Liver (tissue), 9 donors: ENCODE results near the gene SMAD6. TPM values are rescaled to one million over a fixed set of nuclear protein-coding genes. Genes with fewer than 3 reads are reported as not detected.

Experiments used
- DNase-seq: peaks from one replicate; pipeline ENCODE4 v3.0.0-alpha.2; 2017; ENCODE audit warnings: low spot score
- H3K27ac ChIP-seq, 2 donors: one replicate each; pipeline ENCODE4 v1.7.0; 2013; ENCODE audit warnings: inconsistent platforms in 2 of 2, low read length in 2 of 2, control low read depth in 1 of 2, low read depth in 1 of 2, mild to moderate bottlenecking in 1 of 2
- H3K27me3 ChIP-seq, 4 donors: one replicate each; pipeline versions ENCODE4 v1.6.1 to v1.7.0; 2013; ENCODE audit warnings: low read length in 3 of 4, inconsistent platforms in 1 of 4, mild to moderate bottlenecking in 1 of 4, moderate library complexity in 1 of 4; ENCODE audit not compliant: control insufficient read depth in 4 of 4, insufficient read depth in 4 of 4
- H3K36me3 ChIP-seq, 4 donors: one replicate each; pipeline versions ENCODE4 v1.6.1 to v1.7.0; 2013; ENCODE audit warnings: low read length in 3 of 4, mild to moderate bottlenecking in 3 of 4, low read depth in 1 of 4, moderate library complexity in 1 of 4; ENCODE audit not compliant: control insufficient read depth in 4 of 4, insufficient read depth in 3 of 4
- H3K4me1 ChIP-seq, 4 donors: one replicate each; pipeline versions ENCODE4 v1.6.1 to v1.7.0; 2013; ENCODE audit warnings: low read length in 3 of 4, mild to moderate bottlenecking in 3 of 4, moderate library complexity in 1 of 4; ENCODE audit not compliant: control insufficient read depth in 4 of 4, insufficient read depth in 4 of 4
- H3K4me3 ChIP-seq, 3 donors: one replicate each; pipeline versions ENCODE4 v1.6.1 to v1.7.0; 2013; ENCODE audit warnings: low read length in 3 of 3, control low read depth in 1 of 3, low read depth in 1 of 3, mild to moderate bottlenecking in 1 of 3
- H3K9ac ChIP-seq, 2 donors: one replicate each; pipeline ENCODE4 v1.7.0; 2013; ENCODE audit warnings: low read length in 2 of 2, mild to moderate bottlenecking in 2 of 2, moderate library complexity in 2 of 2, control low read depth in 1 of 2, low read depth in 1 of 2
- H3K9me3 ChIP-seq, 4 donors: one replicate each; pipeline versions ENCODE4 v1.6.1 to v1.7.0; 2013; ENCODE audit warnings: low read length in 3 of 4; ENCODE audit not compliant: control insufficient read depth in 4 of 4
- EGR1 ChIP-seq, 2 donors: IDR thresholded peaks; 2 replicates each; pipeline ENCODE4 v1.6.1; 2016 to 2018; ENCODE audit warnings: antibody characterized with exemption in 2 of 2, low read depth in 2 of 2
- FOXA1 ChIP-seq: IDR thresholded peaks from 2 replicates; pipeline ENCODE4 v1.6.1; 2016; ENCODE audit warnings: antibody characterized with exemption
- FOXA2 ChIP-seq: IDR thresholded peaks from 2 replicates; pipeline ENCODE4 v1.6.1; 2016; ENCODE audit warnings: antibody characterized with exemption
- GABPA ChIP-seq, 2 donors: IDR thresholded peaks in 1 of 2; conservative IDR thresholded peaks in 1 of 2; 2 replicates each; pipeline ENCODE4 v1.6.1; 2016; ENCODE audit warnings: antibody characterized with exemption in 2 of 2, mild to moderate bottlenecking in 1 of 2, moderate library complexity in 1 of 2
- HNF4G ChIP-seq: IDR thresholded peaks from 2 replicates; pipeline ENCODE4 v1.6.1; 2016; ENCODE audit warnings: antibody characterized with exemption
- JUND ChIP-seq, 2 donors: IDR thresholded peaks; 2 replicates each; pipeline ENCODE4 v1.6.1; 2016; ENCODE audit warnings: antibody characterized with exemption in 2 of 2
- NR2F2 ChIP-seq: IDR thresholded peaks from 2 replicates; pipeline ENCODE4 v1.6.1; 2016; ENCODE audit warnings: antibody characterized with exemption
- RAD21 ChIP-seq, 2 donors: IDR thresholded peaks; 2 replicates each; pipeline ENCODE4 v1.6.1; 2016; ENCODE audit warnings: antibody characterized with exemption in 2 of 2, mild to moderate bottlenecking in 2 of 2
- RXRA ChIP-seq, 2 donors: IDR thresholded peaks; 2 replicates each; pipeline ENCODE4 v1.6.1; 2017 to 2018; ENCODE audit warnings: antibody characterized with exemption in 2 of 2, mild to moderate bottlenecking in 1 of 2
- SP1 ChIP-seq: IDR thresholded peaks from 2 replicates; pipeline ENCODE4 v1.6.1; 2018; ENCODE audit warnings: antibody characterized with exemption, mild to moderate bottlenecking
- TAF1 ChIP-seq: conservative IDR thresholded peaks from 2 replicates; pipeline ENCODE4 v1.6.1; 2016; ENCODE audit warnings: antibody characterized with exemption, mild to moderate bottlenecking
- YY1 ChIP-seq: IDR thresholded peaks from 2 replicates; pipeline ENCODE4 v1.6.1; 2016; ENCODE audit warnings: antibody characterized with exemption, mild to moderate bottlenecking
- WGBS: extraction: QIAGEN DNeasy Blood & Tissue Kit; methylation state at CpG from one replicate; pipeline ENCODE4 v1.1.7; 2013; 5-methylcytosine and 5-hydroxymethylcytosine counted together
- polyA plus RNA-seq, 2 donors: library from polyadenylated mRNA; stranded (reverse) in 1 of 2; unstranded in 1 of 2; fragments of 200-250 nt in 1 of 2; fragments of >200 nt in 1 of 2; fragmentation: Nextera tagmentation in 1 of 2; extraction: Ambion mirVana in 1 of 2; gene quantifications; one replicate each; pipeline versions ENCODE4 v1.2.1 to v1.2.3, GENCODE V29; 2013 to 2015
- total RNA-seq, 2 donors: library from RNA; depleted of rRNA; stranded (reverse); fragments of >200 nt; gene quantifications; one replicate each; pipeline ENCODE4 v1.2.3, GENCODE V29; 2014
- TF ChIP-seq, protein P1 (sequence below): IDR thresholded peaks from 2 replicates; pipeline ENCODE4 v1.6.1; 2016; ENCODE audit warnings: antibody characterized with exemption, mild to moderate bottlenecking
- TF ChIP-seq, protein P2 (sequence below): IDR thresholded peaks from 2 replicates; pipeline ENCODE4 v1.6.1; 2016; ENCODE audit warnings: antibody characterized with exemption
- TF ChIP-seq, protein P3 (sequence below): IDR thresholded peaks from 2 replicates; pipeline ENCODE4 v1.6.1; 2016; ENCODE audit warnings: antibody characterized with exemption
- TF ChIP-seq, protein P4 (sequence below): fragments of 150-350 bp; IDR thresholded peaks from 2 replicates; pipeline ENCODE4 v1.5.1; 2017; ENCODE audit warnings: improper control_type of control experiment, low read depth, low read length; ENCODE audit not compliant: missing input control
- TF ChIP-seq, protein P5 (sequence below): IDR thresholded peaks from 2 replicates; pipeline ENCODE4 v1.6.1; 2016; ENCODE audit warnings: antibody characterized with exemption
- donor health status: healthy.
- donor health status: healthy.
- donor health status: healthy.
- donor health status: healthy.
- donor health status: healthy.

The SMAD6 gene
- total and polyA plus RNA-seq, 4 donors: 1.2 to 15.1 (median 11.0) TPM

- Histone ChIP-seq H3K9me3 (no peaks in the 10 kb centered on the region), H3K9ac (no peak overlapping the region), H3K36me3 (peaks cover 0 to 3% (median 0%) of the 10 kb centered on the region in 4 donors), H3K4me3 (no peak overlapping the region), H3K4me1 (peaks cover 6 to 48% (median 37%) of the 10 kb centered on the region in 4 donors), H3K27ac (no peak overlapping the region), H3K27me3 (no peaks in the 10 kb centered on the region)
- TF ChIP-seq GABPA (IDR thresholded peaks at IDR 0.05 in 1 of 2, conservative IDR thresholded peaks at IDR 0.05 in 1 of 2) (no peak), EGR1 (IDR thresholded peaks at IDR 0.05; ENCODE audit: low read depth in 2 of 2) (no peak), JUND (IDR thresholded peaks at IDR 0.05) (no peak), RXRA (IDR thresholded peaks at IDR 0.05) (no peak), SP1 (no peak), HNF4G (no peak), RAD21 (IDR thresholded peaks at IDR 0.05) (no peak), FOXA2 (no peak), FOXA1 (no peak), NR2F2 (no peak), YY1 (no peak), TAF1 (no peak)
- TF ChIP-seq, protein P1, sequence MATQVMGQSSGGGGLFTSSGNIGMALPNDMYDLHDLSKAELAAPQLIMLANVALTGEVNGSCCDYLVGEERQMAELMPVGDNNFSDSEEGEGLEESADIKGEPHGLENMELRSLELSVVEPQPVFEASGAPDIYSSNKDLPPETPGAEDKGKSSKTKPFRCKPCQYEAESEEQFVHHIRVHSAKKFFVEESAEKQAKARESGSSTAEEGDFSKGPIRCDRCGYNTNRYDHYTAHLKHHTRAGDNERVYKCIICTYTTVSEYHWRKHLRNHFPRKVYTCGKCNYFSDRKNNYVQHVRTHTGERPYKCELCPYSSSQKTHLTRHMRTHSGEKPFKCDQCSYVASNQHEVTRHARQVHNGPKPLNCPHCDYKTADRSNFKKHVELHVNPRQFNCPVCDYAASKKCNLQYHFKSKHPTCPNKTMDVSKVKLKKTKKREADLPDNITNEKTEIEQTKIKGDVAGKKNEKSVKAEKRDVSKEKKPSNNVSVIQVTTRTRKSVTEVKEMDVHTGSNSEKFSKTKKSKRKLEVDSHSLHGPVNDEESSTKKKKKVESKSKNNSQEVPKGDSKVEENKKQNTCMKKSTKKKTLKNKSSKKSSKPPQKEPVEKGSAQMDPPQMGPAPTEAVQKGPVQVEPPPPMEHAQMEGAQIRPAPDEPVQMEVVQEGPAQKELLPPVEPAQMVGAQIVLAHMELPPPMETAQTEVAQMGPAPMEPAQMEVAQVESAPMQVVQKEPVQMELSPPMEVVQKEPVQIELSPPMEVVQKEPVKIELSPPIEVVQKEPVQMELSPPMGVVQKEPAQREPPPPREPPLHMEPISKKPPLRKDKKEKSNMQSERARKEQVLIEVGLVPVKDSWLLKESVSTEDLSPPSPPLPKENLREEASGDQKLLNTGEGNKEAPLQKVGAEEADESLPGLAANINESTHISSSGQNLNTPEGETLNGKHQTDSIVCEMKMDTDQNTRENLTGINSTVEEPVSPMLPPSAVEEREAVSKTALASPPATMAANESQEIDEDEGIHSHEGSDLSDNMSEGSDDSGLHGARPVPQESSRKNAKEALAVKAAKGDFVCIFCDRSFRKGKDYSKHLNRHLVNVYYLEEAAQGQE: no peak
- TF ChIP-seq, protein P2, sequence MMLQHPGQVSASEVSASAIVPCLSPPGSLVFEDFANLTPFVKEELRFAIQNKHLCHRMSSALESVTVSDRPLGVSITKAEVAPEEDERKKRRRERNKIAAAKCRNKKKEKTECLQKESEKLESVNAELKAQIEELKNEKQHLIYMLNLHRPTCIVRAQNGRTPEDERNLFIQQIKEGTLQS: no peak
- TF ChIP-seq, protein P3, sequence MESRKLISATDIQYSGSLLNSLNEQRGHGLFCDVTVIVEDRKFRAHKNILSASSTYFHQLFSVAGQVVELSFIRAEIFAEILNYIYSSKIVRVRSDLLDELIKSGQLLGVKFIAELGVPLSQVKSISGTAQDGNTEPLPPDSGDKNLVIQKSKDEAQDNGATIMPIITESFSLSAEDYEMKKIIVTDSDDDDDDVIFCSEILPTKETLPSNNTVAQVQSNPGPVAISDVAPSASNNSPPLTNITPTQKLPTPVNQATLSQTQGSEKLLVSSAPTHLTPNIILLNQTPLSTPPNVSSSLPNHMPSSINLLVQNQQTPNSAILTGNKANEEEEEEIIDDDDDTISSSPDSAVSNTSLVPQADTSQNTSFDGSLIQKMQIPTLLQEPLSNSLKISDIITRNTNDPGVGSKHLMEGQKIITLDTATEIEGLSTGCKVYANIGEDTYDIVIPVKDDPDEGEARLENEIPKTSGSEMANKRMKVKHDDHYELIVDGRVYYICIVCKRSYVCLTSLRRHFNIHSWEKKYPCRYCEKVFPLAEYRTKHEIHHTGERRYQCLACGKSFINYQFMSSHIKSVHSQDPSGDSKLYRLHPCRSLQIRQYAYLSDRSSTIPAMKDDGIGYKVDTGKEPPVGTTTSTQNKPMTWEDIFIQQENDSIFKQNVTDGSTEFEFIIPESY: no peak
- TF ChIP-seq, protein P4, sequence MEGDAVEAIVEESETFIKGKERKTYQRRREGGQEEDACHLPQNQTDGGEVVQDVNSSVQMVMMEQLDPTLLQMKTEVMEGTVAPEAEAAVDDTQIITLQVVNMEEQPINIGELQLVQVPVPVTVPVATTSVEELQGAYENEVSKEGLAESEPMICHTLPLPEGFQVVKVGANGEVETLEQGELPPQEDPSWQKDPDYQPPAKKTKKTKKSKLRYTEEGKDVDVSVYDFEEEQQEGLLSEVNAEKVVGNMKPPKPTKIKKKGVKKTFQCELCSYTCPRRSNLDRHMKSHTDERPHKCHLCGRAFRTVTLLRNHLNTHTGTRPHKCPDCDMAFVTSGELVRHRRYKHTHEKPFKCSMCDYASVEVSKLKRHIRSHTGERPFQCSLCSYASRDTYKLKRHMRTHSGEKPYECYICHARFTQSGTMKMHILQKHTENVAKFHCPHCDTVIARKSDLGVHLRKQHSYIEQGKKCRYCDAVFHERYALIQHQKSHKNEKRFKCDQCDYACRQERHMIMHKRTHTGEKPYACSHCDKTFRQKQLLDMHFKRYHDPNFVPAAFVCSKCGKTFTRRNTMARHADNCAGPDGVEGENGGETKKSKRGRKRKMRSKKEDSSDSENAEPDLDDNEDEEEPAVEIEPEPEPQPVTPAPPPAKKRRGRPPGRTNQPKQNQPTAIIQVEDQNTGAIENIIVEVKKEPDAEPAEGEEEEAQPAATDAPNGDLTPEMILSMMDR: no peak
- TF ChIP-seq, protein P5, sequence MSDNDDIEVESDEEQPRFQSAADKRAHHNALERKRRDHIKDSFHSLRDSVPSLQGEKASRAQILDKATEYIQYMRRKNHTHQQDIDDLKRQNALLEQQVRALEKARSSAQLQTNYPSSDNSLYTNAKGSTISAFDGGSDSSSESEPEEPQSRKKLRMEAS: no peak
- 87% methylated on average over 6 of the region's 6 CpGs for WGBS
- DNase-seq: no peak
These were observed 75.0 kb downstream of the SMAD6 start for GRCh38 chr15:66777054-66777453.
